ENCODE results near the gene FUZ.

Gene FUZ

GRCh38 chr19:49776371-49776764 is 36.7 kb downstream of the FUZ start:
- no peak for DNase-seq (ENCODE audit: low read depth, low spot score)
- H3K4me3 ChIP-seq (ENCODE audit: low read depth, low read length) = no peak overlapping the region
- TF ChIP-seq CTCF (IDR thresholded peaks at IDR 0.05; ENCODE audit: insufficient read depth, low read length, missing control alignments) = no peak
- CTCF ChIA-PET = interaction anchor here (1.0 kb wide), 1 partner anchor 10 kb away, joined by 4 read pairs; no protein-coding TSS in a partner anchor
- POLR2A ChIA-PET = no interaction called here

- H3K4me3 ChIP-seq (ENCODE audit: low read depth, low read length) = no peak overlapping the region
- ChIA-PET POLR2A (no interaction called here), CTCF (interaction anchor here (1.0 kb wide), 1 partner anchor 10 kb away, joined by 4 read pairs; no protein-coding TSS in a partner anchor)
- TF ChIP-seq CTCF (IDR thresholded peaks at IDR 0.05; ENCODE audit: insufficient read depth, low read length, missing control alignments) = no peak
- no peak for DNase-seq (ENCODE audit: low read depth, low spot score)
Observed at GRCh38 chr19:49775742-49776370, 37.2 kb downstream of the FUZ start.

GRCh38 chr19:49774969-49775368 is 38.1 kb downstream of the FUZ start:
- no peak for DNase-seq (ENCODE audit: low read depth, low spot score)
- TF ChIP-seq CTCF (IDR thresholded peaks at IDR 0.05; ENCODE audit: insufficient read depth, low read length, missing control alignments) = no peak
- POLR2A ChIA-PET = no interaction called here
- CTCF ChIA-PET = no interaction called here
- H3K4me3 ChIP-seq (ENCODE audit: low read depth, low read length) = no peak overlapping the region

- no peak for TF ChIP-seq CTCF (IDR thresholded peaks at IDR 0.05; ENCODE audit: insufficient read depth, low read length, missing control alignments)
- CTCF ChIA-PET = no interaction called here
- no peak overlapping the region for H3K4me3 ChIP-seq (ENCODE audit: low read depth, low read length)
- no peak for DNase-seq (ENCODE audit: low read depth, low spot score)
- POLR2A ChIA-PET = no interaction called here
Observed at GRCh38 chr19:49773663-49774350, 39.3 kb downstream of the FUZ start.

- TF ChIP-seq CTCF (IDR thresholded peaks at IDR 0.05; ENCODE audit: insufficient read depth, low read length, missing control alignments) = no peak
- ChIA-PET POLR2A (no interaction called here), CTCF (no interaction called here)
- DNase-seq (ENCODE audit: low read depth, low spot score) = no peak
- H3K4me3 ChIP-seq (ENCODE audit: low read depth, low read length) = no peak overlapping the region
Observed at GRCh38 chr19:49772850-49773432, 40.2 kb downstream of the FUZ start.

GRCh38 chr19:49771674-49772139 is 41.4 kb downstream of the FUZ start:
- no peak for DNase-seq (ENCODE audit: low read depth, low spot score)
- ChIA-PET POLR2A (interaction anchor here (0.7 kb wide), 1 partner anchor 24 kb away, joined by 3 read pairs; no protein-coding TSS in a partner anchor), CTCF (interaction anchor here (0.8 kb wide), 1 partner anchor 14 kb away, joined by 5 read pairs; no protein-coding TSS in a partner anchor)
- TF ChIP-seq CTCF (IDR thresholded peaks at IDR 0.05; ENCODE audit: insufficient read depth, low read length, missing control alignments) = no peak
- H3K4me3 ChIP-seq (ENCODE audit: low read depth, low read length) = no peak overlapping the region
